HepG2 (cell line): ENCODE results near the gene SHPK. TPM values are rescaled to one million over a fixed set of nuclear protein-coding genes. Genes with fewer than 3 reads are reported as not detected.

Experiments
- CEBPG ChIP-seq: IDR thresholded peaks from 2 replicates; pipeline ENCODE4 v1.6.1; 2016
- FOXO1 ChIP-seq: sonication (generic); formaldehyde crosslinking; IDR thresholded peaks from 2 replicates; pipeline ENCODE4 v1.4.0; 2020; ENCODE audit warnings: missing genetic modification reagents
- KMT2B ChIP-seq: IDR thresholded peaks from 2 replicates; pipeline ENCODE4 v1.6.1; 2016; ENCODE audit warnings: missing genetic modification reagents, missing compliant biosample characterization
- SMC3 ChIP-seq: IDR thresholded peaks from 2 replicates; pipeline ENCODE4 v1.6.1; 2011; ENCODE audit warnings: low read length, improper control_type of control experiment
- SMYD3 ChIP-seq: sonication (generic); formaldehyde crosslinking; IDR thresholded peaks from 2 replicates; pipeline ENCODE4 v1.8.1; 2023; ENCODE audit warnings: mild to moderate bottlenecking, missing genetic modification reagents
- SP4 ChIP-seq: sonication (generic); formaldehyde crosslinking; IDR thresholded peaks from 2 replicates; pipeline ENCODE4 v1.8.1; 2023; ENCODE audit warnings: mild to moderate bottlenecking, missing genetic modification reagents
- YEATS2 ChIP-seq: sonication (generic); formaldehyde crosslinking; IDR thresholded peaks from 2 replicates; pipeline ENCODE4 v1.4.0; 2020; ENCODE audit warnings: missing genetic modification reagents, borderline replicate concordance
- ZC3H13 ChIP-seq: sonication (generic); formaldehyde crosslinking; IDR thresholded peaks from 2 replicates; pipeline ENCODE4 v1.8.1; 2023; ENCODE audit warnings: mild to moderate bottlenecking, missing genetic modification reagents, moderate library complexity
- ZFX ChIP-seq: sonication (generic); formaldehyde crosslinking; IDR thresholded peaks from 2 replicates; pipeline ENCODE4 v1.4.0; 2020; ENCODE audit warnings: mild to moderate bottlenecking, low read depth, missing genetic modification reagents, moderate library complexity
- ZFY ChIP-seq: sonication (generic); formaldehyde crosslinking; IDR thresholded peaks from 2 replicates; pipeline ENCODE4 v1.4.0; 2020; ENCODE audit warnings: missing genetic modification reagents
- ZNF333 ChIP-seq: sonication (generic); formaldehyde crosslinking; IDR thresholded peaks from 2 replicates; pipeline ENCODE4 v1.4.0; 2020; ENCODE audit warnings: mild to moderate bottlenecking, missing genetic modification reagents, borderline replicate concordance
- ZNF343 ChIP-seq: sonication (generic); formaldehyde crosslinking; IDR thresholded peaks from 2 replicates; pipeline ENCODE4 v1.4.0; 2020; ENCODE audit warnings: mild to moderate bottlenecking, missing genetic modification reagents
- ZNF496 ChIP-seq: sonication (generic); formaldehyde crosslinking; IDR thresholded peaks from 2 replicates; pipeline ENCODE4 v1.8.1; 2023; ENCODE audit warnings: mild to moderate bottlenecking, moderate library complexity, missing genetic modification reagents; ENCODE audit not compliant: insufficient replicate concordance
- ZNF616 ChIP-seq: sonication (generic); formaldehyde crosslinking; IDR thresholded peaks from 2 replicates; pipeline ENCODE4 v1.5.0; 2020; ENCODE audit warnings: low read depth, mild to moderate bottlenecking, missing genetic modification reagents
- ZNF703 ChIP-seq: sonication (generic); formaldehyde crosslinking; IDR thresholded peaks from 2 replicates; pipeline ENCODE4 v1.5.1; 2020; ENCODE audit warnings: missing genetic modification reagents, mild to moderate bottlenecking, moderate library complexity, borderline replicate concordance
- ZNF839 ChIP-seq: sonication (generic); formaldehyde crosslinking; IDR thresholded peaks from 2 replicates; pipeline ENCODE4 v1.4.0; 2020; ENCODE audit warnings: missing genetic modification reagents, mild to moderate bottlenecking, borderline replicate concordance
- ZSCAN25 ChIP-seq: sonication (generic); formaldehyde crosslinking; IDR thresholded peaks from 2 replicates; pipeline ENCODE4 v1.8.0; 2022; ENCODE audit warnings: mild to moderate bottlenecking, missing genetic modification reagents
- polyA plus RNA-seq, 8 experiments: library from polyadenylated mRNA; depleted of rRNA in 3 of 8; stranded (reverse) in 7 of 8; unstranded in 1 of 8; fragments of >200 nt; fragmentation: Illumina TruSeq in 4 of 8; extraction: Trizol in 4 of 8; gene quantifications; 2 replicates each; pipeline versions ENCODE4 v1.2.1 to v1.2.3, GENCODE V29; 2011 to 2016; ENCODE audit warnings: low read depth in 4 of 8, missing spikeins in 1 of 8, mixed read lengths in 1 of 8; ENCODE audit not compliant: insufficient read depth in 1 of 8
- total RNA-seq, 5 experiments: library from RNA; depleted of rRNA; stranded (reverse); fragments of >200 nt; fragmentation: Illumina TruSeq; extraction: Trizol; gene quantifications; 2 replicates each; pipeline ENCODE4 v1.2.3, GENCODE V29; 2016; ENCODE audit warnings: low read depth in 1 of 5
- TF ChIP-seq, protein P1 (sequence below): sonication (generic); formaldehyde crosslinking; IDR thresholded peaks from 2 replicates; pipeline ENCODE4 v1.5.0; 2020; ENCODE audit warnings: mild to moderate bottlenecking, missing genetic modification reagents, borderline replicate concordance
- TF ChIP-seq, protein P2 (sequence below): sonication (generic); formaldehyde crosslinking; IDR thresholded peaks from 2 replicates; pipeline ENCODE4 v1.4.0; 2020; ENCODE audit warnings: missing genetic modification reagents
- TF ChIP-seq, protein P3 (sequence below): sonication (generic); formaldehyde crosslinking; IDR thresholded peaks from 2 replicates; pipeline ENCODE4 v1.5.1; 2020; ENCODE audit warnings: mild to moderate bottlenecking, missing genetic modification reagents, borderline replicate concordance
- TF ChIP-seq, protein P4 (sequence below): sonication (generic); formaldehyde crosslinking; conservative IDR thresholded peaks from 2 replicates; pipeline ENCODE4 v1.8.1; 2023; ENCODE audit warnings: missing genetic modification reagents

Gene SHPK
- total and polyA plus RNA-seq, 2 of the 13 experiments (the other 11 are each of a cell fraction or from before 2014, with no cell fraction given) = 16.2 to 30.9 TPM

DNA sequence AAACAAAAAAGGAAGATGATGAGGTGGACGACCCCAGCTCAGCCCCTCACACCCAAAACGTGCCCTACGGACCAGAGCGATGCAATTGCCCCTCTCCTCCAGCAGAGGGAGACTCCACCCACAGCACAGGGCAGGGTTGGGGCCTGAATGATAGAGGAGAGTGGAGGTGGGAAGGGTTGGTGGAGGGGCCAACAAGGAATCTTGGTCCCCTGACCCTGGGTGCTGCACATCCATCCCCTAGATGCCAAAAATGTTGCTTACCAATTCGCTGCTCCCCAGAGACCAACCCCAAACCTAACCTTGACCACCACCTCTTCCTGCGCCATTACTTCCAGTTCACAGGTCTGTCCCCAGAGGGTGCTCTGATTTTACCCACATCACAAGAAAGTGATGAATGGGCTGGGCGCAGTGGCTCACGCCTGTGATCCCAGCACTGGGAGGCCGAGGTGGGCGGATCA is 47.0 kb upstream of the SHPK start (continued):
- TF ChIP-seq SMYD3 (CRISPR knock-in tag) (no peak), ZNF839 (CRISPR knock-in tag) (no peak), YEATS2 (CRISPR knock-in tag) (no peak), SMC3 (peak; percentile 47; the same call in 1 of the 2 replicates), ZNF616 (no peak), ZNF333 (CRISPR knock-in tag) (no peak), CEBPG (no peak), ZFY (CRISPR knock-in tag) (no peak), ZNF496 (CRISPR knock-in tag) (no peak), KMT2B (CRISPR knock-in tag) (no peak), FOXO1 (no peak), ZNF703 (no peak), SP4 (CRISPR knock-in tag) (0 out of 2 replicates have a peak, but pooled peaks have one; percentile 31), ZC3H13 (CRISPR knock-in tag) (no peak), ZNF343 (CRISPR knock-in tag) (no peak), ZFX (CRISPR knock-in tag) (0 out of 2 replicates have a peak, but pooled peaks have one; percentile 16), ZSCAN25 (peak; percentile 77)
- TF ChIP-seq, protein P1, sequence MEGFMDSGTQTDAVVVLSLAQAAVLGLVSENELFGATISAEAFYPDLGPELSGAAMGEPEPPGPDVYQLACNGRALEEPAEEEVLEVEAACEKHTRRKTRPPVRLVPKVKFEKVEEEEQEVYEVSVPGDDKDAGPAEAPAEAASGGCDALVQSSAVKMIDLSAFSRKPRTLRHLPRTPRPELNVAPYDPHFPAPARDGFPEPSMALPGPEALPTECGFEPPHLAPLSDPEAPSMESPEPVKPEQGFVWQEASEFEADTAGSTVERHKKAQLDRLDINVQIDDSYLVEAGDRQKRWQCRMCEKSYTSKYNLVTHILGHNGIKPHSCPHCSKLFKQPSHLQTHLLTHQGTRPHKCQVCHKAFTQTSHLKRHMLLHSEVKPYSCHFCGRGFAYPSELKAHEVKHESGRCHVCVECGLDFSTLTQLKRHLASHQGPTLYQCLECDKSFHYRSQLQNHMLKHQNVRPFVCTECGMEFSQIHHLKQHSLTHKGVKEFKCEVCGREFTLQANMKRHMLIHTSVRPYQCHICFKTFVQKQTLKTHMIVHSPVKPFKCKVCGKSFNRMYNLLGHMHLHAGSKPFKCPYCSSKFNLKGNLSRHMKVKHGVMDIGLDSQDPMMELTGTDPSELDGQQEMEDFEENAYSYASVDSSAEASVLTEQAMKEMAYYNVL (CRISPR knock-in tag) = no peak
- TF ChIP-seq, protein P2, sequence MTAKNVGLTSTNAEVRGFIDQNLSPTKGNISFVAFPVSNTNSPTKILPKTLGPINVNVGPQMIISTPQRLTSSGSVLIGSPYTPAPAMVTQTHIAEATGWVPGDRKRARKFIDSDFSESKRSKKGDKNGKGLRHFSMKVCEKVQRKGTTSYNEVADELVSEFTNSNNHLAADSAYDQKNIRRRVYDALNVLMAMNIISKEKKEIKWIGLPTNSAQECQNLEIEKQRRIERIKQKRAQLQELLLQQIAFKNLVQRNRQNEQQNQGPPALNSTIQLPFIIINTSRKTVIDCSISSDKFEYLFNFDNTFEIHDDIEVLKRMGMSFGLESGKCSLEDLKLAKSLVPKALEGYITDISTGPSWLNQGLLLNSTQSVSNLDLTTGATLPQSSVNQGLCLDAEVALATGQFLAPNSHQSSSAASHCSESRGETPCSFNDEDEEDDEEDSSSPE = no peak
- TF ChIP-seq, protein P3, sequence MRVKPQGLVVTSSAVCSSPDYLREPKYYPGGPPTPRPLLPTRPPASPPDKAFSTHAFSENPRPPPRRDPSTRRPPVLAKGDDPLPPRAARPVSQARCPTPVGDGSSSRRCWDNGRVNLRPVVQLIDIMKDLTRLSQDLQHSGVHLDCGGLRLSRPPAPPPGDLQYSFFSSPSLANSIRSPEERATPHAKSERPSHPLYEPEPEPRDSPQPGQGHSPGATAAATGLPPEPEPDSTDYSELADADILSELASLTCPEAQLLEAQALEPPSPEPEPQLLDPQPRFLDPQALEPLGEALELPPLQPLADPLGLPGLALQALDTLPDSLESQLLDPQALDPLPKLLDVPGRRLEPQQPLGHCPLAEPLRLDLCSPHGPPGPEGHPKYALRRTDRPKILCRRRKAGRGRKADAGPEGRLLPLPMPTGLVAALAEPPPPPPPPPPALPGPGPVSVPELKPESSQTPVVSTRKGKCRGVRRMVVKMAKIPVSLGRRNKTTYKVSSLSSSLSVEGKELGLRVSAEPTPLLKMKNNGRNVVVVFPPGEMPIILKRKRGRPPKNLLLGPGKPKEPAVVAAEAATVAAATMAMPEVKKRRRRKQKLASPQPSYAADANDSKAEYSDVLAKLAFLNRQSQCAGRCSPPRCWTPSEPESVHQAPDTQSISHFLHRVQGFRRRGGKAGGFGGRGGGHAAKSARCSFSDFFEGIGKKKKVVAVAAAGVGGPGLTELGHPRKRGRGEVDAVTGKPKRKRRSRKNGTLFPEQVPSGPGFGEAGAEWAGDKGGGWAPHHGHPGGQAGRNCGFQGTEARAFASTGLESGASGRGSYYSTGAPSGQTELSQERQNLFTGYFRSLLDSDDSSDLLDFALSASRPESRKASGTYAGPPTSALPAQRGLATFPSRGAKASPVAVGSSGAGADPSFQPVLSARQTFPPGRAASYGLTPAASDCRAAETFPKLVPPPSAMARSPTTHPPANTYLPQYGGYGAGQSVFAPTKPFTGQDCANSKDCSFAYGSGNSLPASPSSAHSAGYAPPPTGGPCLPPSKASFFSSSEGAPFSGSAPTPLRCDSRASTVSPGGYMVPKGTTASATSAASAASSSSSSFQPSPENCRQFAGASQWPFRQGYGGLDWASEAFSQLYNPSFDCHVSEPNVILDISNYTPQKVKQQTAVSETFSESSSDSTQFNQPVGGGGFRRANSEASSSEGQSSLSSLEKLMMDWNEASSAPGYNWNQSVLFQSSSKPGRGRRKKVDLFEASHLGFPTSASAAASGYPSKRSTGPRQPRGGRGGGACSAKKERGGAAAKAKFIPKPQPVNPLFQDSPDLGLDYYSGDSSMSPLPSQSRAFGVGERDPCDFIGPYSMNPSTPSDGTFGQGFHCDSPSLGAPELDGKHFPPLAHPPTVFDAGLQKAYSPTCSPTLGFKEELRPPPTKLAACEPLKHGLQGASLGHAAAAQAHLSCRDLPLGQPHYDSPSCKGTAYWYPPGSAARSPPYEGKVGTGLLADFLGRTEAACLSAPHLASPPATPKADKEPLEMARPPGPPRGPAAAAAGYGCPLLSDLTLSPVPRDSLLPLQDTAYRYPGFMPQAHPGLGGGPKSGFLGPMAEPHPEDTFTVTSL (CRISPR knock-in tag) = no peak
- TF ChIP-seq, protein P4, sequence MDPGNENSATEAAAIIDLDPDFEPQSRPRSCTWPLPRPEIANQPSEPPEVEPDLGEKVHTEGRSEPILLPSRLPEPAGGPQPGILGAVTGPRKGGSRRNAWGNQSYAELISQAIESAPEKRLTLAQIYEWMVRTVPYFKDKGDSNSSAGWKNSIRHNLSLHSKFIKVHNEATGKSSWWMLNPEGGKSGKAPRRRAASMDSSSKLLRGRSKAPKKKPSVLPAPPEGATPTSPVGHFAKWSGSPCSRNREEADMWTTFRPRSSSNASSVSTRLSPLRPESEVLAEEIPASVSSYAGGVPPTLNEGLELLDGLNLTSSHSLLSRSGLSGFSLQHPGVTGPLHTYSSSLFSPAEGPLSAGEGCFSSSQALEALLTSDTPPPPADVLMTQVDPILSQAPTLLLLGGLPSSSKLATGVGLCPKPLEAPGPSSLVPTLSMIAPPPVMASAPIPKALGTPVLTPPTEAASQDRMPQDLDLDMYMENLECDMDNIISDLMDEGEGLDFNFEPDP (CRISPR knock-in tag) = no peak
